ENCODE measurements around the gene CLEC4E.

DNA sequence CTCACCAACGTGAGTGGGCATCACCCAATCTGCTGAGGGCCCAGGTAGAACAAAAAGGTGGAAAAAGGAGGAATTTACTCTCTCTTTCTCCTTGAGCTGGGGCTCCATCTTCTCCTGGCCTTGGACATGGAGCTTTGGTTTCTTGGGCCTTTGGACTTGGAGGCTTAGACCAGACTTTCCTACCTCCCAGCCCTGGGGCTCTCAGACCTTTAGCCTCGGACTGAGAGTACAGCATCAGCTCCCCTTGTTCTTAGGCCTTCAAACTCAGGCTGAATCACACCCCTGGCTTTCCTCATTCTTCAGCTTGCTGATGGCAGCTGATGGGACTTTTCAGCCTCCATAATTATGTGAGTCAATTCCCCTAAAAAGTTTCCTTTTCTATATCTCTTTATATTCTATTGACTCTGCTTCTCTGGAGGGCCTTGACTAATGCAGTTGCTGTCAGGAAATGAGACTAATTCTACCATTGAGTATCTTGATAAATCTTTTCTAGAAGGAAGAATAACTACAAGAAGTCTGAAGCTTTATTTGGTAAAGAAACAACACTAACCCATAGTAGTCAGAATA lies 15.9 kb upstream of the CLEC4E start:
- TF ChIP-seq CTCF (conservative IDR thresholded peaks at IDR 0.05): no peak
- TF ChIP-seq EZH2 (IDR thresholded peaks at IDR 0.05; ENCODE audit: low read depth): no peak
